RCC 7860 (cell line): ENCODE results near the gene EBI3.
"Not testable (repeated sequence)": the region's sequence is repeated elsewhere in the genome, so short reads cannot be mapped to it uniquely, and the experiment has no call there.

Experiments used
- DNase-seq: peaks from one replicate; pipeline ENCODE4 v3.0.0-alpha.2; 2015; ENCODE audit warnings: low spot score
- FAIRE-seq: peaks from 2 replicates; lab custom pipeline; 2012; peaks lifted over from hg19 to GRCh38; lab: Jason Lieb, UNC

The EBI3 gene

DNA sequence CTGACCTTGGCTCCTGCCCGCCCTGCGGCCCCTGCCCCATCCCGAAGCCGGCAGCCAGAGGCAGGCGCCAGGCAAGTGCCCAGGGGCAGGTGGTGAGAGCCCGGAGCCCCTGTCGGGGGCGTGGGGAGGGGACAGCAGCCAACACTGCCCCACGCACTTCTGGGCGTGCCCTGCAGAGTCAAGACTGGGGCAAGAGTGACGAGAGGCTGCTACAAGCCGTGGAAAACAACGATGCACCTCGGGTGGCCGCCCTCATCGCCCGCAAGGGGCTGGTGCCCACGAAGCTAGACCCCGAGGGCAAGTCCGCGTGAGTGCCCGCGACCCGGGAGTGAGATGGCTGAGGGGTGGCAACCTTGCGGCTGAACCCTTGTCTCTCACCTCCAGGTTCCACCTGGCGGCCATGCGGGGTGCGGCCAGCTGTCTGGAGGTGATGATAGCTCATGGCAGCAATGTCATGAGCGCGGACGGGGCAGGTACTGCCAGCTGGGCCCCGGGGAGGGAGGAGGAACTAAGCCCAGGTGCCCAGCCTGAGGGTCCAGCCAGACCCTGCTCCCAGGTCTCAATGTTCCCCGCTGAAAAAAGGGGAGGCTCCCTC is 29.5 kb upstream of the EBI3 start:
- DNase-seq (no peak), FAIRE-seq (no peak)

DNA sequence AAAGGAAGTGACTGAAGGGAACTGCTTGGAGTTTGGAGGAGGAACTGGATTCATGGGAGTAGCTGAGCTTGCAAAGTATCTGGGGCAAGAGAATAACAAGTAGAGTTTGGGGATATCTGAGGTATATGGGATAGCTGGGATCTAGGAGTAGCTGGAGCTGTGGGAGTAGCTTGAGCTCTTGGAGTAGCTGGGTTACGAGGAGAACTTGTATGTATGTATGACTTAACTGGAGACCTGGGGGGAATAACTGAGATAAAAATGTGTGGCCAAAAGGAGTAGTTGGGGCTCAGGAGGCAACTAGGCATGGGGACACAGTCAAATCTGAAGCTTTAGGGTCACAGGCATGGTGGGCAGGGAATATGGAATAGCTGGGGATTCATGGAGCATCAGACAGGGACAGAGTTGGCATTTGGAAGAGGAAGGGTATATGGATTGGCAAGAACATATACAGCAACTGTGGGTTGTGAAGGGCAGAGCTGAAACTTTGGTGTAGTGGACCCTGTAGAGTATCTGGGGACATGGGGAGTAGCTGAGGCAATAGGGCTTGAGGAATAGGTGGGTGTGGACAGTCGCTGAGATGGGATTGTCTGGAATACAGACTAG is 28.3 kb upstream of the EBI3 start:
- FAIRE-seq: no peak
- no peak for DNase-seq

DNA sequence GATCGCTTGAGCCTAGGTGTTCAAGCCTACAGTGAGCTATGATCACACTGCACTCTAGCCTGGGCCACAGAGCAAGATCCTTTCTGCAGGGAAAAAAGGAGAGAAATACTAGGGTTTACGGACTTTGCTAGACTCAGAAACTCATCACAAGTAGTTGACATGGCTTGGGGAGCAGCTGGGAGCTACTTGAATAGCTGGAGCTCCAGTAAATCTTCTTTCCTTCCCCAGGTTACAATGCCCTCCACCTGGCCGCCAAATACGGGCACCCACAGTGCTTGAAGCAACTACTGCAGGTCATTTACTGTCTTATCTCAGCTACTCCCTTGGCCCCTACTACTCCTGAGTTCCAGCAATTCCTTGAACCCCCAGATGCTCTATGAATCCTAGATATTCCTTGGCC is 27.5 kb upstream of the EBI3 start:
- DNase-seq (no peak), FAIRE-seq (no peak)

DNA sequence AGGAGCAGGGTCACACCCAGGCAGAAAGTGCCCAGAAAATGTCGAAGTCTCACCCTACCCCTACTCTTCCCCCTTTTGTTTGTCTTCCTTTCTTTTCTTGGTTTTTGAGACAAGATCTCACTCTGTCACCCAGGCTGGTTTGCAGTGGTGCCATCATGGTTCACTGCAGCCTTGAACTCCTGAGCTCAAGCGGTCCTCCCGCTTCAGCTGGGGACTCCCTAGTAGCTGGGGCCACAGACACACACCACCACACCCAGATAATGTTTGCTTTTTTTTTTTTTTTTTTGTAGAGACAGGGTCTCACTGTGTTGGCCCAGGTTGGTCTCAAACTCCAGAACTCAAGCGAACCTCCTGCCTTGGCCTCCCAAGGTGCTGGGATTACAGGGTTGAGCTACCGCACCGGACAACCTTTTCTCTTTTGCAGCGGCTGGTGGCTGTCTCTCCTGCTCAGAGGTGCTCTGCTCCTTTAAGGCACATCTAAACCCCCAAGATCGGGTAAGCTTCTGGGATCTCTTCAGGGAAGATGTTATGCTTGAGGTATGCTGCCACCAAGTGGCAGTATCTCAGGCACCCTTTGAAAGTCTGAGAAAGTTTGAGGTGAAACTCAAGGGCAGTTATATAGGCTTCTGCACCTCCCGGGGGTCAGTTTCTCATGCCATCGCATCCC is 22.4 kb upstream of the EBI3 start:
- FAIRE-seq (no peak), DNase-seq (peak; percentile 39)

DNA sequence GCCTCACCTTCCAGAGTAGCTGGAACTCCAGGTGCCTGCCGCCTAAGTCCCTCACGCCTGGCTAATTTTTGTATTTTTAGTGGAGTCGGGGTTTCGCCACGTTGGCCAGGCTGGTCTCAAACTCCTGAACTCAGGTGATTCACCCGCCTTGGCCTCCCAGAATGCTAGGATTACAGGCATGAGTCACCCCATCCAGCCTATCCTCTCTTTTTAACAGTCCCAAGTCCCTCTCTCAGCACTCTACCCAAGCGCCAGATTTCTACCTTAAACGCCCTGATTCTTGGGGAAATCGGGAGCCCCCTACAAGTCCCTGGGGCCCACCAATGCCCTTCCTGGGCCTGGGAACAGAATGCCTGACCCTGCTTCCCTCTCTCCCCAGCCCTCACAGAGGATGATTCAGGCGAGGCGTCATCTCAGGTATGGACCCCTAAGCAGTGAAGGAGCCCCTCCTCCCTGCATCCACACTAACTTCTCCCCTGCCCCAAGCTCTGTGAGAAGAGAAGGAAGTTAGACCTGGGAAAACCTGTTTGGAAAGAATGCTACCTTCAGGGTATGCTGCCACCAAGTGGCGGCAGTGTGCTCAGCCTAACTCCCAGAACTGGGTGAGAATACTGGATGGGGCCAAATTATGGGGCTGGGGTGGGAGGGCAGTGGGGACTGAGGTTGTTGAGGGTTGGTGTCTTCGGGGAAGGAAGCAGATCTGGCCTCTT is 20.8 kb upstream of the EBI3 start:
- peak; percentile 53 for DNase-seq
- no peak for FAIRE-seq

DNA sequence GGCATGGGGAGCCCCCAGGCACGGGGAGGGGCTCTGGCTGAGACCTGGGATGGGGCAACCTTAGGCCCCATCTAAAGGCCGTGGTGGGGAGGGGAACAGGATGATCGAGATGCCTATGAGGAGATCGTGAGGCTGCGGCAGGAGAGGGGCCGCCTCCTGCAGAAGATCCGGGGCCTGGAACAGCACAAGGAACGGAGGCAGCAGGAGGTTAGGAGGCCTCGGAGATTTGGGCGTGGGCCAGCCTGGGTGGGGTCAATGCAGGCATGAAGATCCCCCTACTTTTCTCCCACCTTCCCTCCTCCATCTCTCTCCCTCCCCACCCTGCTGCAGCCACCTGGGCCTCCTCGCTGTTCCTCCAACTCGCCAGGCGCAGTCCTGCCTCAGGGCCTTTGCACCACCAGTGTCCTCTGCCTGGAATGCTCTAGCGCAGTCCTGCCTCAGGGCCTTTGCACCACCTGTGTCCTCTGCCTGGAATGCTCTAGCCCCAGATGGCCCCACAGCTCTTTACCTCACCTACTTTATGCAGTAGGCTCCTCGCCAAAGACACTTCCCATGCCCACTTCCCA is 19.1 kb upstream of the EBI3 start:
- DNase-seq (no peak), FAIRE-seq (no peak)

DNA sequence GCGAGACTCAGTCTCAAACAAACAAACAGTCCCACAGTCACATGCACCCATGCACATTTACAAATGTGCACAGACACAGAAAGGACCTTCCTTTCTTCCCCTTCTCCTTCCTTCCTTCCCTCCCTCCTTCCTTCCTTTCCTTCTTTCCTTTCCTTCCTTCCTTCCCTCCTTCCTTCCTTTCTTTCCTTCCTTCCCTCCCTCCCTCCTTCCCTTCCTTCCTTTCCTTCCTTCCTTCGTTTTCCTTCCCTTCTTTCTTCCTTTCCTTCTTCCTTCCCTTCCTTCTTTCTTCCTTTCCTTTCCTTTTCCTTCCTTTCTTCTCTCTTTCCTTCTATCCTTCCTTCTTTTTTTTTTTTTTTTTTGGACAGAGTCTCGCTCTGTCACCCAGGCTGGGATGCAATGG is 16.2 kb upstream of the EBI3 start:
- no peak for DNase-seq
- no peak for FAIRE-seq

DNA sequence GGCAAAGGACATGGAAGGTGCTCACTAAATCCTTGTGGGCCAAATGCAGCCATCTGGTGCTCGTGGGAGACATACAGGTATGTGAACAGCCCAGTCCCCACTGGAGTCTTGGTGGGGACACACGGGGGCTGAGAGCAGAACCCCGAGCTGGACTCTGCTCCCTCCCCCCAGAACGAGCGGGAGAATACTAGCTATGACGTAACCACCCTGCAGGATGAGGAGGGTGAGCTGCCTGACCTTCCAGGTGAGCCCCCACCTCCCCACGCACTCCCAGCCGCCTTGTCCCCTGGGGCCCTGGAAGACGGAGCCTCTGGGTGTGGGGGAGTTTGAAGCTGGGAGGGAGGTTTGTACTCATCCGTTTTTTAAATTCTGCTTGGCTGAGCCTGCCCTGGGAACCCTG is 13.5 kb upstream of the EBI3 start:
- FAIRE-seq (no peak), DNase-seq (no peak)

DNA sequence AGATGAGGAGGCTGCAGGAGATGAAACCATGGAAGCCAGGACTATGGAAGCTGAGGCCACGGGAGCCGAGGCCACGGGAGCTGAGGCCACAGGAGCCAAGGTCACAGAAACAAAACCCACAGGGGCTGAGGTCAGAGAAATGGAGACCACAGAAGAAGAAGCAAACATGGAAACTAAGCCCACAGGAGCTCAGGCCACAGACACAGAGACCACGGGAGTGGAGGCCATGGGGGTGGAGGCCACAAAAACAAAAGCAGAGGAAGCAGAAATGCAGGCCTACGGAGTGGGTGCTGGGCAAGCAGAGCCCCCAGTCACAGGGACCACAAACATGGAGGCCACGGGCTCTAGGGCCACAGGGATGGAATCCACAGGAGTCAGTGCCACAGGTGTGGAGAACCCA is 12.5 kb upstream of the EBI3 start:
- FAIRE-seq (no peak), DNase-seq (no peak)

DNA sequence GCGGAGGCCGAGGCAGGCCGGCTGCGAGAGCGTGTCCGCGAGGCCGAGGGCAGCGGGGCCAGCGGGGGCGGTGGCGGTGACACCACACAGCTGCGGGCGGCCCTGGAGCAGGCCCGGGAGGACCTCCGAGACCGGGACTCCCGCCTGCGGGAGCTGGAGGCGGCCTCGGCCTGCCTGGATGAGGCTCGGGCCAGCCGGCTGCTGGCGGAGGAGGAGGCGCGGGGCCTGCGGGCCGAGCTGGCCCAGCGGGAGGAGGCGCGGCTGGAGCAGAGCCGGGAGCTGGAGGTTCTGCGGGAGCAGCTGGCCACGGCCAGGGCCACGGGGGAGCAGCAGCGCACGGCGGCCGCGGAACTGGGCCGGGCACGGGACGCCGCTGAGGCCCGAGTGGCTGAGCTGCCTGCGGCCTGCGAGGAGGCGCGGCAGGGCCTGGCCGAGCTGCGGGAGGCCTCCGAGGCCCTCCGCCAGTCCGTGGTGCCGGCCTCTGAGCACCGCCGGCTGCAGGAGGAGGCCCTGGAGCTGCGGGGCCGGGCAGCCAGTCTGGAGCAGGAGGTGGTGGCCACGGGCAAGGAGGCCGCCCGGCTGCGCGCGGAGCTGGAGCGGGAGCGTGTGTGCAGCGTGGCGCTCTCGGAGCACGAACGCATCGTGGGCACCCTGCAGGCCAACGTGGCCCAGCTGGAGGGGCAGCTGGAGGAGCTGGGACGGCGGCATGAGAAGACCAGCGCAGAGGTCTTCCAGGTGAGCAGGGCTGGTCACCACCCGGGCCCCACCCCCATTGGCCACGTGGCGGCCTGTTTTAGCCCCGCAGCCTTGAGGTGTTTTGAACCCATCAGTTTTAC is 11.7 kb upstream of the EBI3 start:
- no peak for DNase-seq
- FAIRE-seq: no peak

DNA sequence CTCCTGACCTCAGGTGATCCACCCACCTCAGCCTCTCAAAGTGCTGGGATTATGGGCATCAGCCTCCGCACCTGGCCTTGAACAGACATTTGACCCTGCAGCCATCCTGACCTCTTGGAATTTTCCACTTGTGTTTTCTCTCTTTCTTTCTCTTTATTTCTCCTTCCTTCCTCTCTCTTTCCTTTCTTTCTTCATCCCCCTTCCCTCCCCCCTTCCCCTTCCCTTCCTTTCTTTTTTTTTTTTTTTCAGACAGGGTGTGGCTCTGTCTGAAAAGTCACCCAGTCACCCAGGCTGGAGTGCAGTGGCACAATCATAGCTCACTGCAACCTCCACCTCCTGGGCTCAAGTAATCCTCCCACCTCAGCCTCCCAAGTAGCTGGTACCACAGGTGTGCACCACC is 10.8 kb upstream of the EBI3 start:
- not testable (repeated sequence) for FAIRE-seq, DNase-seq

DNA sequence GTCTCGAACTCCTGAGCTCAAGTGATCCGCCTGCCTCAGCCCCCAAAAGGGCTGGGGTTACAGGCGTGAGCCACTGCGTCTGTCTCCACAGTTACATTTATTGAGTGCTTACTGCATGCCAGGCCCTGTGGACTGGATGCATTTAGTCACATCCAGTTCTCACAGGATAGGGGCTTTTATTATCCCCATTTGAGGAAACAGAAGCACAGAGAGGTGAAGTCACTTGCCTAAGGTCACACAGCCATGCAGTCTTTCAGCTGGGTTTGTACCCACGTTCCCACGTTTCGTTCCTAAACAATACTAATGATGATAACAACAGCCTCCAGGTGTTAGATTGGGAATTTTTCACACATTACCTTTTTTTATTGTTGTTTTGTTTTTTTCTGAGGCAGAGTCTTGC is 9.1 kb upstream of the EBI3 start:
- no peak for DNase-seq
- no peak for FAIRE-seq

DNA sequence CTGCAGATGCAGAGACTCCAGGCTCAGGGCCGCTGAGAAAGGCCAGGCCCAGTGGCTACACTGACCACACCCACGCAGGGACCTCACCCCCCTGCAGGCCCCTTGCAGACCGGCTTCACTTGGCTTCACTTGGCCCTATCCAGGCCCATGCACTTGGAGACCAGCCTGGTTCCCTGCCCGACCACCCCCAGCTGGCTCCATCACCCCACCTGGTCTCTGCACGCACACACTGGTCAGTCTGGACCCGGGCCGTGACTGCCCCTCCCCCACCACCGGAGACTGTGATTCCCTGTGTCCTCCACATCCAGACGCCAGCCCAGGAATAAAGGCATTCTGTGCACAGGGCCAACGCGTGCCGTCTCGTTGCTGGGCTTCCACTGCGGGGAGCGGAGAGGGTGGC is 4.9 kb upstream of the EBI3 start:
- no peak for FAIRE-seq

DNA sequence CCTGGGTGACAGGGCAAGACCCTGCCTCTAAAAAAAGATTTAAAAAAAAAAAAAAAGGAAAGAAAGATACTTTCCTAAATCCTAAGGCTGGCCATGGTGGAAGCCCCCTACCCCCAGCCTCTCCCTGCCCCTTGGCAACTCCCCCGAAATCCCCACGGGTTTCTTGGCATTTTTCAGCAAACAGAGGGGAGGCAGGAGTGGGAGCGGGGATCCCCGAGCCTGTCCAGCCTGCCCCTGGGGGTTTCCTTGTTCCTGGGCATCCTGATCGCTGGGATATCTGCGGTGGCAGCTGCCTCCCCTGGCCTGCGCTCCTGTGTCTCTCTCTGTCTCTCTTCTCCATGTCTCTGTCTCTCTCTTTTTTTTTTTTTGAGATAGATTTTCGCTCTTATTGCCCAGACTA is 3.4 kb upstream of the EBI3 start:
- DNase-seq: no peak
- no peak for FAIRE-seq

More for the DNA sequence above, 4.9 kb upstream of the EBI3 start:
- DNase-seq: no peak

DNA sequence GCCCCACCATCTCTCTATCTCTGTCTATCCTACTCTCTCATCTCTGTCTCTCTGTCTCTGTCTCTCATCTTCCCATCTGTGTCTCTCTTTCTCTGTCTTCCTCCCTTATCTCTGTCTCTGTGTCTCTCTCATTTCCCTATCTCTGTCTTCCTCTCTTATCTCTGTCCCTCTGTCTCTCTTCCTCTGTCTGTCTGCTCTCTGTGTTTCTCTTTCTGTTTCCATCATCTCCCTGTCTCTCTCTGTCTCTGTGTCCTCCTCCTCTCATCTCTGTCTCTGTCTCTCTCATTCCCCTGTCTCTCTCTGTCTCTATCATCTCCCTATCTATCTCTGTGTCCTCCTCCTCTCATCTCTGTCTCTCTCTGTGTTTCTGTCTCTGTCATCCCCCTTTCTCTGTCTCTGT is 1.6 kb upstream of the EBI3 start:
- FAIRE-seq: no peak
- no peak for DNase-seq

DNA sequence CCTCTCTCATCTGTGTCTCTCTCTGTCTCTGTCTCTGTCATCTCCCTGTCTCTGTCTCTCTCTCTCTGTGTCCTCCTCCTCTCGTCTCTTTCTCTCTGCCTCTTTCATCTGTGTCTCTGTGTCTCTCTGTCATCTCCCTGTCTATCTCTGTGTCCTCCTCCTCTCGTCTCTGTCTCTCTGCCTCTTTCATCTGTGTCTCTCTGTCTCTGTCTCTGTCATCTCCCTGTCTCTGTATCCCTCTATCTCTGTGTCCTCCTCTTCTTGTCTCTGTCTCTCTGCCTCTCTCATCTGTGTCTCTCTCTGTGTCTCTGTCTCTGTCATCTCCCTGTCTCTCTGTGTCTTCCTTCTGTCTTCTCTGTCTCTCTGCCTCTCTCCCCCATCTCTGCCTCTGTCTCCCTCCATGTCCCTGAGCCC is 551 bp upstream of the EBI3 start:
- FAIRE-seq: no peak
- DNase-seq: no peak

DNA sequence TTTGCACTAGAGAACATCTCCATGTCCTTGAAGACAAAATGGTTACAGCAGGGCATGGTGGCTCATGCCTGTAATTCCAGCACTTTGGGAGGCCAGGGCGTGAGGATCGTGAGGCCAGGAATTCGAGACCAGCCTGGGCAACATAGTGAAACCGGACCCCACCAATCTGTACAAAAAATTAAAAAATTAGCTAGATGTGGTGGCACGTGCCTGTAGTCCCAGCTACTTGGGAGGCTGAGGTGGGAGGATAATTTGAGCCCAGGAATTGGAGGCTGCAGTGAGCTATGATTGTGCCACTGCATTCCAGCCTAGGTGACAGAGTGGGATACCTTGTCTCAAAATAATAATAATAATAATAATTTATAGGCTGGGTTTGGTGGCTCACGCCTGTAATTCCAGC is 914 bp downstream of the EBI3 start:
- not testable (repeated sequence) for FAIRE-seq, DNase-seq

DNA sequence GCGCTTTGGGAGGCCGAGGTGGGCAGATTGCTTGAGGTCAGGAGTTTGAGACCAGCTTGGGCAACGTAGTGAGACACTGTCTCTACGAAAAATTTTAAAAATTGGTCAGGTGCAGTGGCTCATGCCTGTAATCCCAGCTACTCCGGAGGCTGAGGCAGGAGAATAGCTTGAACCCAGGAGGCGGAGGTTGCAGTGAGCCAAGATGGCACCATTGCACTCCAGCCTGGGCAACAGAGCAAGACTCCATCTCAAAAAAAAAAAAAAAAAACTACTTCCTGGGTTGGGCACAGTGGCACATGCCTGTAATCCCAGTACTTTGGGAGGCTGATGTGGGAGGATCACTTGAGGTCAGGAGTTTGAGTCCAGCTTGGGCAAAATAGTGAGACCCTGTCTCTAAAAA is 2.2 kb downstream of the EBI3 start:
- DNase-seq, FAIRE-seq: not testable (repeated sequence)

DNA sequence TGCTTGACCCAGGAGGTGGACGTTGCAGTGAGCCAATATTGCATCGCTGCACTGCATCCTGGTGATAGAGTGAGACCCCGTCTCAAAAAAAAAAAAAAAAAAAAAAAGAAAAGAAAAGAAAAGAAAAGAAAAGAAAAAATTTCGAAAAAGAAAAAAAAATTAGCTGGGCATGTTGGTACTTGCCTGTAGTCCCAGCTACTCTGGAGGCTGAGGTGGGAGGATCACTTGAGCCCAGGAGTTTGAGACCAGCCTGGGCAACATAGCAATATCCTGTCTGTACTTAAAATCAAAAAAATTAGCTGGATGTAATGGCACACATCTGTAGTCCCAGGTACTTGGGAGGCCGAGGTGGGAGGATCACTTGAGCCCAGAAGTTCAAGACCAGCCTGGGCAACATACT is 2.8 kb downstream of the EBI3 start:
- not testable (repeated sequence) for DNase-seq, FAIRE-seq

DNA sequence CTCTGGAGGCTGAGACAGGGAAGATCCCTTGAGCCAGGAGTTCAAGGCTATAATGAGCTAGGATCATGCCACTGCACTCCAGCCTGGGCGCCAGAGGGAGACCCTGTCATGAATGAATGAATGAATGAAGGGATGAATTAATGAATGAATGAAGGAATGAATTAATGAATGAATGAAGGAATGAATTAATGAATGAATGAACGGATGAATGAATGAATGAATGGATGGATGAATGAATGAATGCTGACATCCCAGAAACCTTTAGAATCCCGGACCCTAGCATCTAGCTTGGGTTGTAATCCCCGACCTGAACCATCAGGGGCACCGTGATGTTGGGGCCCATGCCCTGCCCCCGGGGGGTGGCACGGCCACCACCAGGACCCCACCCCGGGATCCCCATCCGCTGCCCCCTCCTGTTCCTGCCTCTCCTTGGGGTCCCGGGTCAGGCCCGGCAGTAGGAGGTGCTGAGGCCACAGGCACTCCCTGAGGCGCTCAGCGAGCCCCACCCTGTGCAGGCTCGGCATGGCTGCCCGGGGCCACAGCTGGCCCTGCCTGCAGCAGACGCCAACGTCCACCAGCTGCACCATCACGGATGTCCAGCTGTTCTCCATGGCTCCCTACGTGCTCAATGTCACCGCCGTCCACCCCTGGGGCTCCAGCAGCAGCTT is 3.4 kb downstream of the EBI3 start:
- DNase-seq (no peak), FAIRE-seq (no peak)
